Stimulated activated CD4-positive, alpha-beta T cell treated with anti-CD3 and anti-CD28 coated beads, Interleukin-2, amount 100 ng/mL, for 4 hours (primary cell): Measurements from ENCODE around the gene FAM236B.
"Not testable (repeated sequence)": the region's sequence is repeated elsewhere in the genome, so short reads cannot be mapped to it uniquely, and the experiment has no call there.

Source experiments
- DNase-seq: peaks from one replicate; pipeline ENCODE4 v3.0.0-alpha.2; 2020; ENCODE audit warnings: low read depth

FAM236B gene

GRCh38 chrX:72782560-72782959, at the start of gene FAM236B:
Gene FAM236B, minus strand, starts transcription at chrX:72782660. Its CDS starts 100 bp downstream, at chrX:72782560.
- not testable (repeated sequence) for DNase-seq

GRCh38 chrX:72830701-72831100, 48.2 kb upstream of the FAM236B start:
- not testable (repeated sequence) for DNase-seq

DNA sequence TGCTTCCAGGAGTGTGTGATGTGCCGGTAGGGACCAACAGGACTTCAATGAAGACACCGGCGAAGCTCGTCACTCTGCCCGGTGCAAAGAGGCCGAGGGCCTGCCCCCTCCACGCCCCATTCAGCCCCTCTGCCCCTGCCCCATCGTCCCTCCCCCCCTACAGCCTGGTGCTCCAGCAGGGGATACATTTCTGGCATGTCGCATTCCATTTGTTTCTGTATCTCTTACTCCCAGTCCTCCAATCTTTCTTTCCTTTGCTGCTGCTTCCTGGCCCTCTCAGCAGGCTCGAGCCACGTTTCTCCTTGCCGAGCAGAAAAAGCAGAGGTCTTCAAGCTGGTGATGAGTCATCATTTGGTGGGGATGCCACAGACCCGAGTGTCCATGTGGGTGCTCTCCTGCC, 25.6 kb upstream of the FAM236B start, which contains the start of gene FAM236D:
TSS of gene FAM236D (minus strand) at position 101 of the 400 bp plus-strand sequence. CDS start at position 1, 100 bp downstream.
- not testable (repeated sequence) for DNase-seq

- not testable (repeated sequence) for DNase-seq
These were observed 7.9 kb upstream of the FAM236B start for GRCh38 chrX:72790390-72790789.

DNA sequence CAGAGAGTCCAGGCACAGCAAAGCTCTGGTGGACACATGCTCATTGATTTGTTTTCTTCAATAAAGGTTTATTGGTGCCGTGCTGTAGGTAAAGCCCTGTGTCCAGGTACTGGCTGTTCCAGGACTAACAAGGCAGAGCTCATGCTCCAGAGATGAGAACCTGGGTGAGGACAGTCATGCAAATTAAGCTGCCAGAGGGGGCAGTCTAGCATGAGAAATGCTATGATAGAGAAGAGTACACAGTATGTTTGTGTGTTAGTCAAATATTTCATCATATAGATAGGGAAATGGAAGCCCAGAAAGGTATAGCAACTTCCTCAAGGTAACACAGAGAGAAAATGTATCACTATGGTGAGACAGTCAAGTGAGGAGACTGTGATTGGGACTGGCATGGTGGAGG, 5.7 kb upstream of the FAM236B start:
- DNase-seq, result not testable (repeated sequence)

- not testable (repeated sequence) for DNase-seq
These were observed 1.5 kb upstream of the FAM236B start for GRCh38 chrX:72783964-72784363.

GRCh38 chrX:72783365-72783936, 991 bp upstream of the FAM236B start:
- DNase-seq, result not testable (repeated sequence)

DNA sequence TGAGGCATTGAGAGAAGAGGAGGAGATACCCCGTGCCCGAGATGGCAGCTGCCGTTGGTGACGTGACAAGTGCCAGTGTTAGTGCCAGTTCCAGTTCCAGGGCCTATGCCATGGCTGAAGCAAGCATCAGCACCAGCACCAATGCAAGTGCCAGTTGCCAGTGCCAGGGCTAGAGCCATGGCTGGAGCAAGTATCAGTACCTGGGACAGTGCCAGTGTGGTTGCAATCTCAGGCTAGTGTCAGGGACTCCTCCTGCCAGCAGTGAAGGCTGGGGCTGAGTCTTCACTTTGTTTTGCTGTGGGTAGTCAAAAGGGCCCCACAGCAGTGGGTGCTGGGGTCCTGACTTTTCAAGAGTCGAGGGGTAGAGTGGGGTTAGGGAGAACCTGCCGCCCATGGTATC, 4.3 kb downstream of the FAM236B start:
- not testable (repeated sequence) for DNase-seq

DNA sequence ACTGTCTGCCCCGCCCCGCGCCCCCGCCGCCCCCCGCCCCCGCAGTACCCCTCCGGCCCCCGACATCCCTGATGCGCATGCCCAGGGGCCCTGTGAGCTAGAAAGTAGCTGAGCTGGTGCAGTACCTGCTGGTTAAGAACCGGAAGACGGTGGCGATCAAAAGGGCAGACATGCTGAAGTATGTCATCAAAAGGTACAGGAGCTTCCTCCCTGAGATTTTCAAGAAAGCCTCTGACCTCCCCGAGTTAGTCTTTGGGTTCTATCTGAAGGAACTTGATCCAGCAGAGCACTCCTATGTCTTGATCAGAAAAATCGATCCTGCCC, 5.0 kb downstream of the FAM236B start:
- not testable (repeated sequence) for DNase-seq

DNA sequence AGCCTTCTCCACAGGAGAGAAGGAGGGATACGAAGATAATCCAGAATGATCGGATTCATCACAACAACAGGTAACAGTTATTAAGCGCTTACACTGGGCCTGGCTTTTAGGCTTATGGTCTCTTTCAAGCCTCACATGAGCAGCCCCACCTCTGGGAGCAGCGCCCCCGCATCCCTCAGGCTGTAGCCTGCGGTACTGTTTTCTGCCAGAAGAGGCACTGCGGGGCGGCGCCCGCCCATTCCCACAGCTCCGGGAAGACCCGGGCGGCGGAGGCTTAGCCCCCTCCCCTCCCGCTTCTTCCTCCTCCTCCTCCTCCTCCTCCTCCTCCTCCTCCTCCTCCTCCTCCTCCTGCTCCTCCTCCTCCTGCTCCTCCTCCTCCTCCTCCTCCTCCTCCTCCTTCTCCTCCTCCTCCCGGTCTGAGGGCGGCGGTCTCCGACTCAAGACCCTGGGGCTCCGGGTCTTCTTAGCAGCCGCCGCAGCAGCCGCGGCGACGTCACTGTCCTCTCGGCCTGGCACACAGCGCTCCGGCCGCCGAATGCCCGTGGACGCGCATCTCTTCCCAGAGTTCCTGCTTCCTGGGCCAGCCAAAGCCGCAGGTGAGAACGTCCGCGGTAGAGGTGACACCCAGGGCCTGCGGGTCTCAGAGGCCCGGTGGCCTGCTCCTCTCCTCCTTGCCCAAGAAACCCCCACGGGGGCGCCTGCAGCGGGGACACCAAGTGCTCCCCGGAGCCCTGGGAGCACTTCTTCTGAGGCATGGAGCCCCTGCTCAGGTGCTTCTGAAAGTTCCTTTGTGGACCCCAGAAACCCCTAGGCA, 5.6 kb downstream of the FAM236B start, which contains the start of gene DMRTC1B:
TSS of gene DMRTC1B (plus strand) at position 238 of the 814 bp plus-strand sequence. CDS start 68,246 bp downstream, outside the sequence.
- not testable (repeated sequence) for DNase-seq

DNA sequence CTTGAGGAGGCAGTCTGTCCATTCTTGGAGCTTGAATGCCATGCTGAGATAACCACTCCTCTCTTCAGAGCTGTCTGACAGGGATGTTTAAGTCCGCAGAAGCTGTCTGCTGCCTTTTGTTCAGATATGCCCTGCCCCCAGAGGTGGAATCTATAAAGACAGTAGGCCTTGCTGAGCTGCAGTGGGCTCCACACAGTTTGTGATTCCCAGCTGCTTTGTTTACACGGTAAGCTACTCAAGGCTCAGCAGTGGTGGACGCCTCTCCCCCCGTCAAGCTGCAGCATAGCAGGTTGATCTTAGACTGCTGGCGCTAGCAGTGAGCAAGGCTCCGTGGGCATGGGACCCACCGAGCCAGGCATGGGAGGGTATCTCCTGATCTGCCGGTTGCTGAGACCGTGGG, 22.0 kb downstream of the FAM236B start:
- not testable (repeated sequence) for DNase-seq

GRCh38 chrX:72748545-72748944, 33.9 kb downstream of the FAM236B start:
- DNase-seq, result not testable (repeated sequence)

DNA sequence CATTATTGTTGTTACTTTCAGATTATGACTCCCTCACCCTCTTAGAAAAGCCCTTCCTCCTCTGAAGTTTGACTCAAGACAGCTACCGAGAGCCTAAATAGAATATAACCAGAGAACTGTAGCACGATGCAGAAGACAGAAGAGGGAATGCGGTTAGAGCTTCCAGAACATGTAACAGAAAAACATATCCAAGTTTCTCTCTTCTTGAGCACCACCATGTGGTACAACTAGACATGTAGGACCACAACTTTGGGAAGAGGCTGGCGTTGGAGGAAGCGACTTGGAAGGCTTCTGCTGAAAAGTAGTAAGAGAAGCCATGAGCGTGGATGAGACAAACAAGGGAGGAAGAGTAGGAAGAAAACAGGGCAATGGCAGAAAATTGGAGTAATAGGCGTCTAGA, 36.9 kb downstream of the FAM236B start:
- not testable (repeated sequence) for DNase-seq

DNA sequence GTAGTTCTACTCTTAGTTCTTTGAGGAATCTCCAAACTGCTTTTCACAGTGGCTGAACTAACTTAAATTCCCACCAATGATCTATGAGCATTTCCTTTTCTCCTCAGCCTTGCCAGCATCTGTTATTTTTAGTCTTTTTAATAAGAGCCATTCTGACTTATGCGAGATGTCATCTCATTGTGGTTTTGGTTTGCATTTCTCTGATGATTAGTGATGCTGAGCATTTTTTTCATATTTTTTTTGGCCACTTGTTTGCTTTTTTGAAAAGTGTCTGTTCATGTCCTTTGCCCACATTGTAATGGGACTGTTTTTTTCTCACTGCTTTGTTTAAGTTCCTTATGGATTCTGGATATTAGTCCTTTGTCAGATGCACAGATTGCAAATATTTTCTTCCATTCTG, 46.9 kb downstream of the FAM236B start:
- DNase-seq, result no peak

GRCh38 chrX:72733636-72734035, 48.8 kb downstream of the FAM236B start:
- DNase-seq, result not testable (repeated sequence)
